Activated naive CD4-positive, alpha-beta T cell treated with anti-CD3 and anti-CD28 coated beads, Interleukin-2, amount 50 U/mL, for 72 hours (primary cell): ENCODE data around the gene PPFIBP2. TPM values are rescaled to one million over a fixed set of nuclear protein-coding genes. Genes with fewer than 3 reads are reported as not detected.
A peak's percentile ranks its signal among the peaks of the same experiment; 100 is the strongest.

Source experiments
- ATAC-seq, 2 donors: fragments of 150-1000 bp; cut with Tn5 transposase; 2 replicates each; pipeline ENCODE4 v1.10.0; 2021; ENCODE audit warnings: mild to moderate bottlenecking in 2 of 2, moderate library complexity in 2 of 2
- DNase-seq, 2 donors: peaks; one replicate each; pipeline ENCODE4 v3.0.0; 2021 to 2022; ENCODE audit warnings: low spot score in 2 of 2
- H3K27ac Mint-ChIP-seq, 2 donors: one replicate each; pipeline ENCODE4 v1.8.0; 2022; ENCODE audit warnings: mild to moderate bottlenecking in 2 of 2, mixed read lengths in 2 of 2
- H3K36me3 Mint-ChIP-seq, 2 donors: one replicate each; pipeline ENCODE4 v1.8.0; 2022; ENCODE audit warnings: mixed read lengths in 2 of 2
- H3K9me3 Mint-ChIP-seq, 2 donors: one replicate each; pipeline ENCODE4 v1.8.0; 2022; ENCODE audit warnings: mixed read lengths in 2 of 2
- total RNA-seq, 2 donors: library from RNA; stranded (reverse); gene quantifications; one replicate each; pipeline ENCODE4 v1.2.3, GENCODE V29; 2022

Gene PPFIBP2
- total RNA-seq, 2 donors from 2014 or later, result 13.7 to 19.9 TPM

GRCh38 chr11:7533199-7534041, 19.6 kb downstream of the PPFIBP2 start:
- DNase-seq, result no peak
- H3K27ac Mint-ChIP-seq, result no peak overlapping the region
- no peak for ATAC-seq
- H3K9me3 Mint-ChIP-seq, result no peaks in the 10 kb centered on the region
- H3K36me3 Mint-ChIP-seq, result no peaks in the 10 kb centered on the region

- DNase-seq (no peak), ATAC-seq (no peak)
- Mint-ChIP-seq H3K36me3 (no peaks in the 10 kb centered on the region), H3K9me3 (no peaks in the 10 kb centered on the region), H3K27ac (no peak overlapping the region)
Observed at GRCh38 chr11:7534042-7534378, 20.2 kb downstream of the PPFIBP2 start.

DNA sequence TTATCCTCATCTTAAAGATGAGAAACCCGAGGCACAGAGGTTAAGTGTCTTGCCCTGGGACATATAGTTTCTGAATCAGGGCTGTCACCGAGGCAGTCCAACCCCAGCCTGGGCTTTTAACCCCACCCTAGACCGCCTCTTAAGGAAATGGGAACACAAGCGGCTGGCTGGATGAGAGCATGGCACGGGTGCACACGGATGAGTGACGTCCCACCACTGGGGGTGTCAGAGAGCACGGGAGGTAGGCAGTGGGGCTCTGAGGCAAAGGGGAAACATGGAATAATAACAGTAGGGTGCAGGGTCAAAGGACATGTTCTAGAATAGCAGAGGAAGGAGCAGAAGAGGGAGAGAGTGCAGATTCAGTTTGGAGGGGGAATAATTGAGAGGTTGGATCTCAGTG, 22.3 kb downstream of the PPFIBP2 start:
- ATAC-seq (no peak), DNase-seq (no peak)
- H3K9me3 Mint-ChIP-seq, result no peaks in the 10 kb centered on the region
- peak overlapping the region in 1 of 2 donors; percentile 0 for H3K27ac Mint-ChIP-seq
- no peaks in the 10 kb centered on the region for H3K36me3 Mint-ChIP-seq

GRCh38 chr11:7537265-7537664, 23.5 kb downstream of the PPFIBP2 start:
- ATAC-seq, result no peak

DNA sequence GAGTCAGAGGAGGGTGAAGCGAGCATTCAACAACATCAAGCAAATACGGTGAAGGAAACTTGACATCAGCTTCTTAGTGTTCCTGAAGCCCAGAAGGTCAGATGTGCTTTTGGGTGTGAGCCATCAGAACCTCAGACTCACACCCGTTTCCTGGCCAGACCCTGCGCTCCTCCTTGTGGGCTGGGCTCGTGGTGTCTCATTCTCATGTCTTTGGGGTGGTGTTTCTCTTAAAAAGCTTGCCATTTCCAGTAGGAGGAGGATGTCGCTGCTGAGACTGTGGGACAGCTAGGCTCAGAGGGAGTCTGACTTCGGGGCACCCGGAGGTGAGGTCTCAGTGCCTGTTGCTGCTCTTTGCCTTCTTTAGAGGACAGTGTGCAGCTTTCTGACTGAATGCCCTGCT, 24.2 kb downstream of the PPFIBP2 start:
- H3K9me3 Mint-ChIP-seq, result no peaks in the 10 kb centered on the region
- ATAC-seq (peak; percentile 72 to 88), DNase-seq (no peak)
- H3K36me3 Mint-ChIP-seq, result no peaks in the 10 kb centered on the region
- peak overlapping the region in 1 of 2 donors; percentile 0 for H3K27ac Mint-ChIP-seq

More at GRCh38 chr11:7537265-7537664, 23.5 kb downstream of the PPFIBP2 start:
- Mint-ChIP-seq H3K9me3 (no peaks in the 10 kb centered on the region), H3K36me3 (no peaks in the 10 kb centered on the region), H3K27ac (peak overlapping the region; percentile 0 to 58)
- no peak for DNase-seq

- ATAC-seq (no peak), DNase-seq (no peak)
- H3K36me3 Mint-ChIP-seq, result no peaks in the 10 kb centered on the region
- no peaks in the 10 kb centered on the region for H3K9me3 Mint-ChIP-seq
- peak overlapping the region; percentile 15 to 47 for H3K27ac Mint-ChIP-seq
Observed at GRCh38 chr11:7538466-7539454, 25.0 kb downstream of the PPFIBP2 start.

GRCh38 chr11:7540830-7541555, 27.2 kb downstream of the PPFIBP2 start:
- ATAC-seq (no peak), DNase-seq (no peak)
- Mint-ChIP-seq H3K27ac (no peak overlapping the region), H3K36me3 (no peaks in the 10 kb centered on the region), H3K9me3 (no peaks in the 10 kb centered on the region)

DNA sequence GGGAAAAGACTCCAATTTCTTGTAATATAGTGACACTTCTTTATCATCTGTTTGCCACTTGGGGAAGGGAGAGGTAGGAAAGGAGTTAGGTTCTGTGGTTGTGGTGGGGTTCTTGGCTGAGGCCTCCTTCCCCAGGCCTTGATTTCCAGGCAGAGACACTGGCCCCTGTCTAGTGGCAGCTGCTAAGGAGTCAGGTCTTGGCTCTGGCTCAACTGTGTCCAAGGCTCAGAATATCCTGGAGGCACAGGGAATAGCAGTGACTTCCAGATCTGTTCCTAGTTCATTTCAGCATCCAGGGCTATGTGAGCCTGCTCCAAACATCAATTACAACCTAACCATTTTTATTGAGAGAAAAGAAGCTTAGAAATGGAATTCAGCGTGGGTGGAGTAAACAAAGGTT, 29.5 kb downstream of the PPFIBP2 start:
- DNase-seq (no peak), ATAC-seq (no peak)
- Mint-ChIP-seq H3K36me3 (no peaks in the 10 kb centered on the region), H3K9me3 (no peaks in the 10 kb centered on the region), H3K27ac (no peak overlapping the region)

DNA sequence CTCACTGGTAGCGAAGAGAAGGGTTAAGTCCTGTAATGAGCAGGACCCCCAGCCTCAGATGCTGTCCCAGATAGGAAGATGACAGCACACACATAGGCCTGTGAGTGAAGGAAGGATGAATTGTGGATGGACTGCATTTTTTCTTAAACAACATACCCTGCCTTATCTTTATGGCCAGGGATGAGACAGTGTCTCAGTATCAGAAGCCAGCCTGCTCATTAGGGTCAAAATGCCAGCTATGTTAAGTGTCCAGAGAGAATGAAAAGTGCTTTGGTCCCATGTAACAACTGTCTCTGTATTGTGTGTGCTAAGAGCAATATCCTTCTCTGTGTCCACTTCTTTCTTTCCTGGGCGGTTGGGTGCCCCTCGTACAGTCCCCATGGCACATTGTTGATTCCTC, 30.2 kb downstream of the PPFIBP2 start:
- H3K9me3 Mint-ChIP-seq, result no peaks in the 10 kb centered on the region

DNA sequence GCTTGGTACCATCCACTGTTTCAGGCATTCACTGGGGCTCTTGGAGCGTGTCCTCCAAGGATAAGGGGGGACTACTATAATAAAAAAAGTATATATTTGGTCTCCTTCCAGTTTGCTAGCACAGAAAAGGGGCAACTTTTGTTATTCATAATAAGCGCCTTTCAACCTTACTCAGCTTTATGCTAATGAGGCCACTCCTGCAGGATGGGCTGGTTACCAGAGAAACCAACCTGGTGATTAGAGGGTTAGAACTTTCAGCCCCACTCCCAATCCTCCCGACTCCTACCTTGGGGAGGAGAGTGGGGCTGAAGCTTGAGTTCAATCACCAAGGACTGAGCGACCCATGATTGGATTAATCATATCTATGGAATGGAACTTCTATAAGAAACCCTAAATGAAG, 31.8 kb downstream of the PPFIBP2 start:
- no peaks in the 10 kb centered on the region for H3K9me3 Mint-ChIP-seq
- no peak overlapping the region for H3K27ac Mint-ChIP-seq
- DNase-seq (no peak), ATAC-seq (no peak)
- H3K36me3 Mint-ChIP-seq, result peaks cover 0 to 8% of the 10 kb centered on the region in 2 donors

More for the DNA sequence above, 30.2 kb downstream of the PPFIBP2 start:
- Mint-ChIP-seq H3K27ac (no peak overlapping the region), H3K36me3 (no peaks in the 10 kb centered on the region)
- no peak for DNase-seq
- ATAC-seq, result no peak

DNA sequence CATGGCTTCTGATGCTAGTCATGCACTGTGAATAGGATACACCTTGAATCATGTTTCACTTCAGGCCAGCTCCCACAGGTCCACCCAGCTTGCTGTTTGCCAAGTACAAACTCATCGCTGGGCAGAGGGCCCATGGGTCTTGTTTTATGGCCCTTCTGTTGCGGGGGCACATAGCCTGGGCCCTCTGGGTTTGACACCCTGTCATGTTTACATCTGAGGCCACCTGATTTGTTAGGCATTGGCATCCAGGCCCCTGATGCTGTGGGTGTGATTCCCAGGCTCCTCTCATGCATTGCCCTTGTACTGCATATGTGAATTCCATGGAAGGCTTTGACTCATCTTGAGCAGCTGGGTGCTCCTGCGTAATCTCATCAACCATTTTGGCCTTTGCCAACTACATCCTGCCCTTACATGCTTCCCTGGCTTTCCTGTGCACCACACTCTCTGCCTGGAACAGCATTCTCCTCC, 32.6 kb downstream of the PPFIBP2 start:
- no peak for ATAC-seq
- H3K36me3 Mint-ChIP-seq, result peaks cover 0 to 8% of the 10 kb centered on the region in 2 donors
- no peak overlapping the region for H3K27ac Mint-ChIP-seq
- no peak for DNase-seq
- H3K9me3 Mint-ChIP-seq, result no peaks in the 10 kb centered on the region

DNA sequence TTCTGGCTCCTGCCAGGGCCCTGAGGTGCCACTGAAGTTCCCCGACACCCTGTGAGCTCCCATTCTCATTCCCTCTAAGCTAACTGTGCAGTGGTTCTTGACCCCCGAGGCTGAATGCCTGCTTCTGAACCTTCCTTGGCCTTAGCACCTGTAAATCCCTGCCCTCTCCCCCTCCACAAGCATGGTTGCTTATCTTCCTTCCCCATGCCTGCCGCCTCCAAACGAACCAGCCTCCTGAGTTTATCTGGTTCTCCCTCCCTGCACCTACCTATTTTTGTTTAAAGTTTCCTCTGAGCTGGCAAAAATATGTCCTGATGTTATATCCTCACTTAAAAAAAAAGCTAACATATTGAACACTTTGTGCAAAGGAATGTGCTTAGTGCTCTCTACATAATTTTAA, 33.9 kb downstream of the PPFIBP2 start:
- DNase-seq, result no peak
- no peak for ATAC-seq
- Mint-ChIP-seq H3K36me3 (peaks cover 0 to 8% of the 10 kb centered on the region in 2 donors), H3K9me3 (no peaks in the 10 kb centered on the region), H3K27ac (no peak overlapping the region)

DNA sequence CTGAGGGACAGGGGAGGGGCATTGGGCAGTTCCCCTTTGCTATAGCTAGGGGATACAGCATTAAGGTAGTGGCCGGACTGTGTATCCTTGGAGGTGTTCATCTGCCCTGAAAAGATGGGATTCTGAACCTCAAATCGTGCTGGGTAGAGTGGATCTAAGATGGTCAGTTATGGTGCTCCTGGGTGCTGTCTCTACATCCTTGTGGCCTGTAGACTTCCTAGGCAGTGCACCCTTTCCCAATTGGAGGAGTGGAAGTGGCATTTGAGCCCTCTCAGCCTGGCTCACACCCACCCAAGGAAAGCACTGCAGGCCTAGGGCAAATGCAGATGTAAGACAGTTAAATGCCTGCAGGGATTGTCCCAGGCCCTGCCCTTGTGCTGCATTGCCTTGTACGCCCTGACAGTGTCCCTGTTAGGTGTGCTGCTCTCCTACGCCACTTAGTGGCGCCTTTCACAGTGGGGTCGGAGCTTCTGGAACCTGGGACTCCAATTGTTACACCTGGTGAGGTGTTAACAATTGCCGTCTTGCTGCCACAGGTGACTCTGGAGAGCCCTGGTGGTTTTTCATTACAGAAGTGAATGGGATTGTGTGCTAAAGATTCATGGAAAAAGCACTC, 35.0 kb downstream of the PPFIBP2 start:
- DNase-seq (peak in 1 of 2 donors; percentile 31), ATAC-seq (peak; percentile 60 to 79)
- Mint-ChIP-seq H3K27ac (no peak overlapping the region), H3K9me3 (no peaks in the 10 kb centered on the region), H3K36me3 (peaks cover 0 to 8% of the 10 kb centered on the region in 2 donors)

DNA sequence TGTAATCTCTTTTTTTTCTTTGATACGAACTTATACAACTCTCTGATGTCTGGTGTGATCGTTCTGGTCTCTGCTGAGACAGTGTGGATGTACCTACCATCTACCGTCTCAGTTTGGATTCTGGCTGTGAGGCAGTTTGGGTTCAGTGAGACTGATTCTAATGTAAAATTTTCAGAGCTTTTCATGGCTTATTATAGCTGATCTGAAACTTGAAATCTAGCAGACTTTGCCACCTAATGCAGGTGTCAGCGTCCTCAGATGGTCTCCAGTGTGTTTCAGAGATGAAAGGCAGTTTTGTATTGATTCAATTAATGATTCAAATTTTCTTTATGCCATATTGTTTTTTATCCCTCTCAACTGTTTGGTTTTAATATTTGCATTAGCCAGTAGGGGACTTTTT, 35.9 kb downstream of the PPFIBP2 start:
- Mint-ChIP-seq H3K36me3 (peaks cover 0 to 15% of the 10 kb centered on the region in 2 donors), H3K9me3 (no peaks in the 10 kb centered on the region), H3K27ac (no peak overlapping the region)
- no peak for ATAC-seq
- no peak for DNase-seq

GRCh38 chr11:7551571-7551970, 37.8 kb downstream of the PPFIBP2 start:
- no peak for DNase-seq
- no peak for ATAC-seq
- Mint-ChIP-seq H3K9me3 (no peaks in the 10 kb centered on the region), H3K27ac (no peak overlapping the region), H3K36me3 (peaks cover 0 to 15% of the 10 kb centered on the region in 2 donors)

GRCh38 chr11:7552666-7553065, 38.9 kb downstream of the PPFIBP2 start:
- no peak for DNase-seq
- Mint-ChIP-seq H3K36me3 (peaks cover 0 to 15% of the 10 kb centered on the region in 2 donors), H3K27ac (no peak overlapping the region), H3K9me3 (no peaks in the 10 kb centered on the region)
- no peak for ATAC-seq
